Measurements from ENCODE around the gene CCDC85B.

- TF ChIP-seq CTCF (IDR thresholded peaks at IDR 0.05; ENCODE audit: poor library complexity) (no peak), EZH2 (IDR thresholded peaks at IDR 0.05; ENCODE audit: borderline replicate concordance) (no peak)
Measured at GRCh38 chr11:65931773-65932557, 41.5 kb downstream of the CCDC85B start.
